CD4-positive, alpha-beta T cell treated with Interleukin-2 at 100 ng/mL for 4 hours (primary cell): ENCODE measurements around the gene PPP1R14B.
"Not testable (repeated sequence)": the region's sequence is repeated elsewhere in the genome, so short reads cannot be mapped to it uniquely, and the experiment has no call there.

ENCODE experiments used
- DNase-seq: peaks from one replicate; pipeline ENCODE4 v3.0.0-alpha.2; 2020; ENCODE audit warnings: low spot score

The PPP1R14B gene

GRCh38 chr11:64260147-64260708, 13.5 kb upstream of the PPP1R14B start:
- DNase-seq: no peak

- DNase-seq: no peak
Observed at GRCh38 chr11:64259533-64260067, 12.9 kb upstream of the PPP1R14B start.

- DNase-seq: no peak
Observed at GRCh38 chr11:64258946-64259532, 12.3 kb upstream of the PPP1R14B start.

- DNase-seq: no peak
Observed at GRCh38 chr11:64258356-64258755, 11.6 kb upstream of the PPP1R14B start.

- no peak for DNase-seq
Observed at GRCh38 chr11:64256300-64256699, 9.6 kb upstream of the PPP1R14B start.

GRCh38 chr11:64255135-64256128, 8.7 kb upstream of the PPP1R14B start:
- no peak for DNase-seq

GRCh38 chr11:64254326-64254725, 7.6 kb upstream of the PPP1R14B start:
- DNase-seq: no peak

GRCh38 chr11:64253481-64253880, 6.7 kb upstream of the PPP1R14B start:
- DNase-seq: no peak

- no peak for DNase-seq
Observed at GRCh38 chr11:64253043-64253442, 6.3 kb upstream of the PPP1R14B start.

- DNase-seq: no peak
Observed at GRCh38 chr11:64252003-64252872, 5.5 kb upstream of the PPP1R14B start.

- no peak for DNase-seq
Observed at GRCh38 chr11:64251753-64252002, 4.9 kb upstream of the PPP1R14B start.

GRCh38 chr11:64251016-64251752, 4.4 kb upstream of the PPP1R14B start, which contains the start of gene PLCB3:
TSS of gene PLCB3 (plus strand) at chr11:64251530. CDS start at chr11:64251650, 120 bp downstream.
- DNase-seq: peak; percentile 60

GRCh38 chr11:64250415-64251015, 3.8 kb upstream of the PPP1R14B start:
- DNase-seq: no peak

- DNase-seq: no peak
Observed at GRCh38 chr11:64249563-64250414, 3.0 kb upstream of the PPP1R14B start.

- DNase-seq: no peak
Observed at GRCh38 chr11:64249038-64249437, 2.3 kb upstream of the PPP1R14B start.

GRCh38 chr11:64248578-64248977, 1.8 kb upstream of the PPP1R14B start:
- no peak for DNase-seq

GRCh38 chr11:64247729-64248531, 1.2 kb upstream of the PPP1R14B start:
- no peak for DNase-seq

- not testable (repeated sequence) for DNase-seq
Observed at GRCh38 chr11:64246621-64246870, 197 bp downstream of the PPP1R14B start.
